Sigmoid colon (tissue), 7 donors: ENCODE measurements around the gene PLOD3. TPM values are rescaled to one million over a fixed set of nuclear protein-coding genes. Genes with fewer than 3 reads are reported as not detected.

Experiments used
- DNase-seq: peaks from one replicate; pipeline ENCODE4 v3.0.0-alpha.2; 2019
- H3K27ac ChIP-seq, 4 donors: fragments of 200-600 bp; sonication (generic); one replicate each; pipeline ENCODE4 v1.5.1; 2016 to 2019; ENCODE audit warnings: mild to moderate bottlenecking in 1 of 4
- H3K27me3 ChIP-seq, 3 donors: fragments of 200-600 bp; sonication (generic); one replicate each; pipeline ENCODE4 v1.5.1; 2019; ENCODE audit warnings: mild to moderate bottlenecking in 1 of 3
- H3K36me3 ChIP-seq, 4 donors: fragments of 200-600 bp; sonication (generic); one replicate each; pipeline ENCODE4 v1.5.1; 2016 to 2019
- H3K4me1 ChIP-seq, 4 donors: fragments of 200-600 bp; sonication (generic); one replicate each; pipeline ENCODE4 v1.5.1; 2017 to 2019
- H3K4me3 ChIP-seq, 4 donors: fragments of 200-600 bp; sonication (generic); one replicate each; pipeline ENCODE4 v1.5.1; 2017 to 2019; ENCODE audit warnings: mild to moderate bottlenecking in 2 of 4, moderate library complexity in 1 of 4
- H3K9me3 ChIP-seq, 4 donors: fragments of 200-600 bp in 3 of 4; sonication (generic) in 3 of 4; one replicate each; pipeline versions ENCODE4 v1.5.1 to v1.6.1; 2013 to 2019
- EP300 ChIP-seq, 4 donors: sonication (generic); formaldehyde crosslinking; IDR thresholded peaks; one replicate each; pipeline ENCODE4 v1.6.1; 2017; ENCODE audit warnings: antibody characterized with exemption in 4 of 4
- POLR2A ChIP-seq, 2 donors: fragments of 450-650 bp; IDR thresholded peaks; one replicate each; pipeline ENCODE4 v1.6.1; 2016; ENCODE audit warnings: antibody characterized with exemption in 2 of 2, mild to moderate bottlenecking in 2 of 2, moderate library complexity in 2 of 2
- POLR2AphosphoS5 ChIP-seq, 4 donors: sonication (generic); formaldehyde crosslinking; IDR thresholded peaks; one replicate each; pipeline ENCODE4 v1.6.1; 2017; ENCODE audit warnings: antibody characterized with exemption in 4 of 4
- WGBS, 2 donors: extraction: QIAGEN DNeasy Blood & Tissue Kit; methylation state at CpG; one replicate each; pipeline ENCODE4 v1.1.7; 2013; 5-methylcytosine and 5-hydroxymethylcytosine counted together
- intact Hi-C: fragments of 100-400 bp; cut with DNase I; formaldehyde crosslinking; loops from one replicate; pipeline ENCODE4 v1.15.1; 2023
- polyA plus RNA-seq, 3 donors: library from polyadenylated mRNA; stranded (reverse); fragments of 200-250 nt; gene quantifications; one replicate each; pipeline ENCODE4 v1.2.3, GENCODE V29; 2013
- total RNA-seq, 4 donors: library from RNA; depleted of rRNA; stranded (reverse); fragments of >200 nt; gene quantifications; one replicate each; pipeline ENCODE4 v1.1.0, GENCODE V29; 2016
- TF ChIP-seq, protein P1 (sequence below), 4 experiments: fragments of 450-650 bp in 3 of 4; fragments of 200-600 bp in 1 of 4; IDR thresholded peaks; one replicate each; pipeline ENCODE4 v1.5.1; 2016 to 2019; ENCODE audit warnings: antibody characterized with exemption in 4 of 4, mild to moderate bottlenecking in 3 of 4, moderate library complexity in 2 of 4
- donor health status: healthy with polysubstance abuse.
- donor health status: Bipolar disorder and iron deficiency.
- donor health status: healthy.

The PLOD3 gene
- total and polyA plus RNA-seq, 7 donors, result 18.0 to 57.3 (median 26.0) TPM

DNA sequence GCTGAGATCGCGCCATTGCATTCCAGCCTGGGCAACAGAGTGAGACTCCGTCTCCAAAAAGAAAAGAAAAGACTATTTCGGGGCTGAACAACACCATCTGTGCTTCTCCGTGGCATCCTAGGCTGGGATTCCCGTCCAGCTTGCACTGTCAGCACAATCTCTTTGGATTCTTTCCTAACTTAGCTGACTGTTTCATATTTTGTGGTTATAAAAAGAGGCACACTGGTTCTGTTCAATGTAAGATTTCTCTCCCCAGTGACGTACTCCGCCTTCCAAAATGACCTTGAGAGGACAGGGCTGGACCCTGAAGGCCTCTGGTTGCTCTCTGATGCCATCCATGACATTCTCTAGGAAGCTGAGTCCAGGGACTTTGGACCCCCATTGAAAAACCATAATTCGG lies 9.3 kb upstream of the PLOD3 start:
- no peak for DNase-seq
- Histone ChIP-seq H3K36me3 (peaks cover 15 to 72% (median 33%) of the 10 kb centered on the region in 4 donors), H3K4me3 (no peak overlapping the region), H3K27ac (no peak overlapping the region), H3K9me3 (no peaks in the 10 kb centered on the region), H3K4me1 (peaks cover 0 to under 1% (median 0%) of the 10 kb centered on the region in 4 donors), H3K27me3 (peaks cover 0 to 2% (median 0%) of the 10 kb centered on the region in 3 donors)
- TF ChIP-seq EP300 (IDR thresholded peaks at IDR 0.05), result no peak
- TF ChIP-seq POLR2A (IDR thresholded peaks at IDR 0.05), result no peak
- no peak for TF ChIP-seq POLR2AphosphoS5 (IDR thresholded peaks at IDR 0.05)
- TF ChIP-seq, protein P1, sequence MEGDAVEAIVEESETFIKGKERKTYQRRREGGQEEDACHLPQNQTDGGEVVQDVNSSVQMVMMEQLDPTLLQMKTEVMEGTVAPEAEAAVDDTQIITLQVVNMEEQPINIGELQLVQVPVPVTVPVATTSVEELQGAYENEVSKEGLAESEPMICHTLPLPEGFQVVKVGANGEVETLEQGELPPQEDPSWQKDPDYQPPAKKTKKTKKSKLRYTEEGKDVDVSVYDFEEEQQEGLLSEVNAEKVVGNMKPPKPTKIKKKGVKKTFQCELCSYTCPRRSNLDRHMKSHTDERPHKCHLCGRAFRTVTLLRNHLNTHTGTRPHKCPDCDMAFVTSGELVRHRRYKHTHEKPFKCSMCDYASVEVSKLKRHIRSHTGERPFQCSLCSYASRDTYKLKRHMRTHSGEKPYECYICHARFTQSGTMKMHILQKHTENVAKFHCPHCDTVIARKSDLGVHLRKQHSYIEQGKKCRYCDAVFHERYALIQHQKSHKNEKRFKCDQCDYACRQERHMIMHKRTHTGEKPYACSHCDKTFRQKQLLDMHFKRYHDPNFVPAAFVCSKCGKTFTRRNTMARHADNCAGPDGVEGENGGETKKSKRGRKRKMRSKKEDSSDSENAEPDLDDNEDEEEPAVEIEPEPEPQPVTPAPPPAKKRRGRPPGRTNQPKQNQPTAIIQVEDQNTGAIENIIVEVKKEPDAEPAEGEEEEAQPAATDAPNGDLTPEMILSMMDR (IDR thresholded peaks at IDR 0.05), result no peak
- 89 to 90% methylated on average over 9 of the region's 9 CpGs for WGBS, 2 donors
- intact Hi-C loops, result no loop called here

DNA sequence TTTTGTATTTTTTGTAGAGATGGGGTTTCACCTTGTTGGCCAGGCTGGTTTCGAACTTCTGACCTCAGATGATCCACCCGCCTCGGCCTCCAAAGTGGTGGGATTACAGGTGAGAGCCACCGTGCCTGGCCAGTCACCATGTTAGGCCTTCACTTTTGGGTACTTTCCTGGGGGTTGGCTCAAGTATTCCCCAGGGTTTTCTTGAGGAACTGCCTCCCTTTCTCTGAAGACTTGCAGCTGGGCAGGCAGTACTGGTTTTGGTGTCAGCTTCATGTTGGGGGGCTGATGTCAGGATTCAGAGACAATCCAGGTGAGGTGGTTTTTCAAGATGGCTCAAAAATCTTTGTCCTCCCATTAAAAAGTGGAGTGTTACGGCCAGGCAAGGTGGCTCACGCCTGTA lies 8.3 kb upstream of the PLOD3 start:
- TF ChIP-seq EP300 (IDR thresholded peaks at IDR 0.05), result no peak
- TF ChIP-seq, protein P1 (IDR thresholded peaks at IDR 0.05), result no peak
- no peak for TF ChIP-seq POLR2A (IDR thresholded peaks at IDR 0.05)
- TF ChIP-seq POLR2AphosphoS5 (IDR thresholded peaks at IDR 0.05), result no peak
- H3K4me1 ChIP-seq, result peaks cover 0 to under 1% (median 0%) of the 10 kb centered on the region in 4 donors
- no peak overlapping the region for H3K27ac ChIP-seq
- DNase-seq, result no peak
- 95 to 96% methylated on average over 6 of the region's 6 CpGs for WGBS, 2 donors
- intact Hi-C loops, result no loop called here
- H3K36me3 ChIP-seq, result peaks cover 15 to 72% (median 33%) of the 10 kb centered on the region in 4 donors
- H3K4me3 ChIP-seq, result no peak overlapping the region
- H3K9me3 ChIP-seq, result no peaks in the 10 kb centered on the region
- no peaks in the 10 kb centered on the region for H3K27me3 ChIP-seq

DNA sequence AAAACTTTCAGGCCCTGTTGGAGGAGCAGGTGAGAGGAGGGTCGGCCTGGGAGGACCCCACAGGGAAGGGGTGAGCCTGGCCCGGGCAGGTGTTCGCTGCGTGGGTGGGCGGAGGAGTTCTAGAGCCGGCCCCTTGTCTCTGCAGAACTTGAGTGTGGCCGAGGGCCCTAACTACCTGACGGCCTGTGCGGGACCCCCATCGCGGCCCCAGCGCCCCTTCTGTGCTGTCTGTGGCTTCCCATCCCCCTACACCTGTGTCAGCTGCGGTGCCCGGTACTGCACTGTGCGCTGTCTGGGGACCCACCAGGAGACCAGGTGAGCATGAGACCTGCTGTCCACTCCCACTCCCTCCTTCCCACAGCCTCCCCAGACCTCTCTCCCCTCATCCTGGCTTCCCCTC lies 6.1 kb upstream of the PLOD3 start:
- intact Hi-C loops, result no loop called here
- peaks cover 15 to 61% (median 32%) of the 10 kb centered on the region in 4 donors for H3K36me3 ChIP-seq
- 96% methylated on average over 15 of the region's 15 CpGs for WGBS, 2 donors
- H3K9me3 ChIP-seq, result no peaks in the 10 kb centered on the region
- H3K27me3 ChIP-seq, result no peaks in the 10 kb centered on the region
- H3K4me3 ChIP-seq, result no peak overlapping the region
- no peak overlapping the region for H3K27ac ChIP-seq
- no peak for DNase-seq
- TF ChIP-seq POLR2AphosphoS5 (IDR thresholded peaks at IDR 0.05) (no peak), POLR2A (IDR thresholded peaks at IDR 0.05) (no peak), EP300 (IDR thresholded peaks at IDR 0.05) (no peak)
- TF ChIP-seq, protein P1 (IDR thresholded peaks at IDR 0.05), result no peak
- H3K4me1 ChIP-seq, result peaks cover 0 to 20% (median 13%) of the 10 kb centered on the region in 4 donors

DNA sequence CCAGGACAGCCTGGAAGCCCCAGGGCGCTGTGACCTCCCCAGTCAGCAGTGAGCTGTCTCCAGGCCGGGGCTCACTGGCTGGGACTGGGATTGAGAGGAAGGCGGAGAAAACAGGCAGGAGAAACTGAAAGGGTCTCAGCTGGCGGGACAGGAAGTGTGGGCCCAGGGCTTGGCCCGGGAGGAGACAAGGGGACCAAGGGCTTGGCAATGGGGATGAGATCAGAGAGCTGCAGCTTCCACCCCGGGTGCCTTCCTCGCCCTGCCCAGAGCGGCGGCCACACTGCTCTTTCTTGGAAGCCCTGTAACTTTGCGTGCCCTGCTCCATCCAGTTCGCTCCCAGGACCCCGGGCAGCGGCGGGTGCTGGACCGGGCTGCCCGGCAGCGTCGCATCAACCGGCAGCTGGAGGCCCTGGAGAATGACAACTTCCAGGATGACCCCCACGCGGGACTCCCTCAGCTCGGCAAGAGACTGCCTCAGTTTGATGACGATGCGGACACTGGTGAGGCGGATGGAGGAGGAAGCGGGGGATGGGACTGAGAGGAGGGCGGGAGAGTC lies 5.0 kb upstream of the PLOD3 start:
- peak; percentile 60 for DNase-seq
- TF ChIP-seq POLR2AphosphoS5 (IDR thresholded peaks at IDR 0.05), result no peak
- TF ChIP-seq, protein P1 (IDR thresholded peaks at IDR 0.05), result no peak
- Histone ChIP-seq H3K27me3 (no peaks in the 10 kb centered on the region), H3K9me3 (no peaks in the 10 kb centered on the region), H3K4me3 (no peak overlapping the region), H3K4me1 (peaks cover 0 to 22% (median 16%) of the 10 kb centered on the region in 4 donors), H3K27ac (no peak overlapping the region), H3K36me3 (peaks cover 15 to 53% (median 28%) of the 10 kb centered on the region in 4 donors)
- intact Hi-C loops, result no loop called here
- WGBS, 2 donors, result 94 to 95% methylated on average over 27 of the region's 27 CpGs

DNA sequence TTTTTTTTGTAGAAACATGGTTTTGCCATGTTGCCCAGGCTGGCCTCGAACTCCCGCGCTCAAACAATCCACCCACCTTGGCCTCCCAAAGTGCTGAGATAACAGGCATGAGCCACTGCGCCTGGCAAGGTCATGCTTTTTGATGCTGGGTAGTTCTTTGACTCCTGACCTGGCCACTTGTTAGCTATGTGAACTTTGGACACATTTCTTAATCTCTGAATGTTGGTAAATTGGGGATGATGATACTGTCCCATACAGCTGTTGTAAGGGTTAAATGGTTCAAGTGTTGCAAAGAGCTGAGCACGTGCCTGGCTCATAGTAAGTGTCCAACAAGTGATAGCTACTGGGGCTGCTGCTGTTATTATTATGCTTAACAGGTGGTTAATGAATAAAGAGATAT lies 2.9 kb upstream of the PLOD3 start:
- intact Hi-C loops, result no loop called here
- 85 to 91% methylated on average over 5 of the region's 5 CpGs for WGBS, 2 donors
- Histone ChIP-seq H3K36me3 (peaks cover 12 to 38% (median 22%) of the 10 kb centered on the region in 4 donors), H3K9me3 (no peaks in the 10 kb centered on the region), H3K4me1 (peaks cover 0 to 40% (median 30%) of the 10 kb centered on the region in 4 donors), H3K27ac (no peak overlapping the region), H3K4me3 (no peak overlapping the region), H3K27me3 (no peaks in the 10 kb centered on the region)
- TF ChIP-seq, protein P1 (IDR thresholded peaks at IDR 0.05), result no peak
- TF ChIP-seq EP300 (IDR thresholded peaks at IDR 0.05), result no peak
- TF ChIP-seq POLR2AphosphoS5 (IDR thresholded peaks at IDR 0.05), result no peak
- no peak for TF ChIP-seq POLR2A (IDR thresholded peaks at IDR 0.05)
- DNase-seq, result no peak
